B cell (primary cell): ENCODE data around the gene CHD2. TPM values are rescaled to one million over a fixed set of nuclear protein-coding genes. Genes with fewer than 3 reads are reported as not detected.
A peak's percentile ranks its signal among the peaks of the same experiment; 100 is the strongest.

Experiments
- ATAC-seq: fragments of 200-7000 bp; cut with Tn5 transposase; one replicate; pipeline ENCODE4 v1.10.0; 2021; ENCODE audit warnings: low read depth, mild to moderate bottlenecking, moderate number of reproducible peaks, moderate library complexity
- CTCF ChIA-PET: fragments of 350-600 bp; sonication (Branson Sonifier 250); formaldehyde crosslinking; loops from one replicate; lab custom pipeline; 2021; ENCODE audit warnings: antibody characterized with exemption, inconsistent platforms; lab: Charles Lee
- POLR2A ChIA-PET: fragments of 350-600 bp; sonication (Branson Sonifier 250); formaldehyde crosslinking; loops from one replicate; lab custom pipeline; 2021; ENCODE audit warnings: antibody characterized with exemption; lab: Charles Lee
- DNase-seq: peaks from one replicate; pipeline ENCODE4 v3.0.0; 2013
- H2AFZ ChIP-seq: 2 replicates; pipeline ENCODE4 v1.6.1; 2012; ENCODE audit warnings: mild to moderate bottlenecking, low read depth, low read length; ENCODE audit not compliant: insufficient read depth, poor library complexity, severe bottlenecking
- H3K27ac ChIP-seq, 2 donors: 1 replicate in 1 of 2; 2 replicates in 1 of 2; pipeline ENCODE4 v1.5.1; 2012 to 2013; ENCODE audit warnings: low read length in 2 of 2, mild to moderate bottlenecking in 2 of 2, moderate library complexity in 1 of 2
- H3K27me3 ChIP-seq, 4 experiments: fragments of 200-600 bp in 1 of 4; sonication (generic) in 1 of 4; replicated peaks in 1 of 4; 1 replicate in 2 of 4; 2 replicates in 2 of 4; pipeline versions ENCODE4 v1.6.1 to v1.7.0; 2013 to 2016; ENCODE audit warnings: low read length in 3 of 4, mild to moderate bottlenecking in 2 of 4, mixed read lengths in 1 of 4, moderate library complexity in 1 of 4; ENCODE audit not compliant: insufficient read depth in 4 of 4, control insufficient read depth in 3 of 4; ENCODE audit errors: control extremely low read depth in 1 of 4
- H3K36me3 ChIP-seq, 2 experiments: replicated peaks in 1 of 2; 1 replicate in 1 of 2; 2 replicates in 1 of 2; pipeline versions ENCODE4 v1.6.1 to v1.7.1; 2013; ENCODE audit warnings: low read length in 1 of 2; ENCODE audit not compliant: insufficient read depth in 2 of 2, control insufficient read depth in 1 of 2; ENCODE audit errors: control extremely low read depth in 1 of 2, extremely low read depth in 1 of 2
- H3K4me1 ChIP-seq, 2 donors: fragments of 200-600 bp in 1 of 2; sonication (generic) in 1 of 2; 1 replicate in 1 of 2; 2 replicates in 1 of 2; pipeline versions ENCODE4 v1.5.1 to v1.6.1; 2013 to 2017; ENCODE audit warnings: low read length in 2 of 2; ENCODE audit not compliant: control insufficient read depth in 2 of 2, insufficient read depth in 2 of 2
- H3K4me2 ChIP-seq: replicated peaks from 2 replicates; pipeline ENCODE3; 2012; ENCODE audit warnings: mild to moderate bottlenecking, low read depth, low read length; ENCODE audit not compliant: poor library complexity, severe bottlenecking
- H3K4me3 ChIP-seq, 5 experiments: fragments of 200-600 bp in 1 of 5; sonication (generic) in 1 of 5; 1 replicate in 3 of 5; 2 replicates in 2 of 5; pipeline versions ENCODE4 v1.5.1 to v1.7.0; 2011 to 2016; ENCODE audit warnings: low read length in 4 of 5, mild to moderate bottlenecking in 4 of 5, low read depth in 2 of 5, control low read depth in 1 of 5, moderate library complexity in 1 of 5; ENCODE audit not compliant: insufficient read depth in 1 of 5; ENCODE audit errors: control extremely low read depth in 1 of 5, extremely low read depth in 1 of 5
- H3K79me2 ChIP-seq: fragments of 200-600 bp; sonication (generic); one replicate; pipeline ENCODE4 v1.6.0; 2016; ENCODE audit warnings: low read length; ENCODE audit not compliant: control insufficient read depth, insufficient read depth
- H3K9ac ChIP-seq: fragments of 200-600 bp; sonication (generic); 2 replicates; pipeline ENCODE4 v1.6.1; 2017; ENCODE audit warnings: mild to moderate bottlenecking, low read length, moderate library complexity
- H3K9me3 ChIP-seq, 3 donors: one replicate each; pipeline versions ENCODE4 v1.6.1 to v1.7.1; 2013; ENCODE audit warnings: low read length in 2 of 3; ENCODE audit not compliant: control insufficient read depth in 2 of 3, insufficient read depth in 1 of 3; ENCODE audit errors: control extremely low read depth in 1 of 3
- H4K20me1 ChIP-seq: 2 replicates; pipeline ENCODE4 v1.6.0; 2012; ENCODE audit warnings: mild to moderate bottlenecking, low read length; ENCODE audit not compliant: insufficient read depth, control insufficient read depth, poor library complexity, severe bottlenecking
- H3K27ac Mint-ChIP-seq: one replicate; pipeline ENCODE4 v1.8.0; 2021; ENCODE audit warnings: mixed read lengths
- H3K27me3 Mint-ChIP-seq: one replicate; pipeline ENCODE4 v1.8.0; 2021; ENCODE audit warnings: mixed read lengths
- H3K4me1 Mint-ChIP-seq: one replicate; pipeline ENCODE4 v1.8.0; 2021; ENCODE audit warnings: mixed read lengths
- H3K4me3 Mint-ChIP-seq: one replicate; pipeline ENCODE4 v1.8.0; 2021; ENCODE audit warnings: mixed read lengths
- H3K9me3 Mint-ChIP-seq: one replicate; pipeline ENCODE4 v1.8.0; 2022; ENCODE audit warnings: mixed read lengths; ENCODE audit not compliant: insufficient read depth
- CTCF ChIP-seq: fragments of 200-600 bp; IDR thresholded peaks from one replicate; pipeline ENCODE4 v1.8.0; 2022; ENCODE audit warnings: antibody characterized with exemption, mild to moderate bottlenecking
- EZH2 ChIP-seq: IDR thresholded peaks from 2 replicates; pipeline ENCODE4 v1.6.1; 2012; ENCODE audit warnings: borderline replicate concordance, low read depth, mild to moderate bottlenecking, moderate library complexity, low read length; ENCODE audit not compliant: insufficient read depth, poor library complexity, severe bottlenecking
- WGBS: methylation state at CpG from one replicate; pipeline ENCODE4 v1.1.5; 2013; ENCODE audit warnings: missing lambda C conversion rate; ENCODE audit not compliant: insufficient coverage; 5-methylcytosine and 5-hydroxymethylcytosine counted together
- intact Hi-C: fragments of 100-400 bp; cut with micrococcal nuclease; formaldehyde crosslinking; loops from one replicate; pipeline ENCODE4 v1.10.0; 2022
- polyA plus RNA-seq: library from polyadenylated mRNA; depleted of rRNA; stranded (reverse); fragments of >200 nt; gene quantifications from 2 replicates; pipeline ENCODE4 v1.2.3, GENCODE V29; 2012
- total RNA-seq, 2 donors: library from RNA; stranded (reverse); fragments of 120-200 nt in 1 of 2; gene quantifications; 1 replicate in 1 of 2; 2 replicates in 1 of 2; pipeline versions ENCODE4 v1.2.3 to v1.2.4, GENCODE V29; 2013 to 2022

Gene CHD2
- total and polyA plus RNA-seq, 2 donors (not counting 1 experiment from before 2014, with no cell fraction given), result 86.9 to 353 TPM

DNA sequence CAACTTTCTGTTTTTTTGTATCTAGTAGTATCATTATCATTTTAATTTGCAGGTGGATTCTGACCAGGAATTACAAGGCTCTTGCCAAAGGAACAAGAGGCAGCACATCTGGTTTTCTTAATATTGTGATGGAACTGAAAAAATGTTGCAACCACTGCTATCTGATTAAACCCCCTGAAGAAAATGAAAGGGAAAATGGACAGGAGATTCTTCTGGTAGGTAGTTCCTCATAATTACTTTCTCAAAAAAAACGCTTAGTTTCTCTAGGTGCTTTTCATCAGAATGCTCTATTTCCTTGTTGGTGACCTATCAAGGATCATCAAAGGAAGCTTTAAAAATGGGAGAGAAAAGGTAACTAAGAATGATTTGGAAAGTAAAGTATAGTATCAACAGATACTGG, 71.6 kb downstream of the CHD2 start:
- Mint-ChIP-seq H3K27ac (peak overlapping the region; percentile 22), H3K4me1 (peaks cover 22% of the 10 kb centered on the region), H3K27me3 (no peaks in the 10 kb centered on the region), H3K9me3 (no peaks in the 10 kb centered on the region), H3K4me3 (no peak overlapping the region)
- Histone ChIP-seq H3K4me3 (no peak overlapping the region), H3K9ac (no peak overlapping the region), H3K27me3 (no peaks in the 10 kb centered on the region), H3K27ac (peak overlapping the region in 1 of 2 donors; percentile 64), H2AFZ (no peak overlapping the region), H3K9me3 (no peaks in the 10 kb centered on the region), H4K20me1 (peaks cover 6% of the 10 kb centered on the region), H3K36me3 (peaks cover 19 to 93% of the 10 kb centered on the region in 2 experiments), H3K4me2 (no peak overlapping the region), H3K4me1 (peaks cover 0 to 9% of the 10 kb centered on the region in 2 donors), H3K79me2 (peaks cover 63% of the 10 kb centered on the region)
- POLR2A ChIA-PET, result no interaction called here
- CTCF ChIA-PET, result no interaction called here
- no CpG with 5 or more reads among the region's 1 CpG for WGBS
- DNase-seq (peak; percentile 25), ATAC-seq (no peak)
- intact Hi-C loops, result loop anchor here (5.0 kb wide), 1 partner anchor 36 kb away; no protein-coding TSS in a partner anchor
- TF ChIP-seq CTCF (no peak), EZH2 (no peak)

DNA sequence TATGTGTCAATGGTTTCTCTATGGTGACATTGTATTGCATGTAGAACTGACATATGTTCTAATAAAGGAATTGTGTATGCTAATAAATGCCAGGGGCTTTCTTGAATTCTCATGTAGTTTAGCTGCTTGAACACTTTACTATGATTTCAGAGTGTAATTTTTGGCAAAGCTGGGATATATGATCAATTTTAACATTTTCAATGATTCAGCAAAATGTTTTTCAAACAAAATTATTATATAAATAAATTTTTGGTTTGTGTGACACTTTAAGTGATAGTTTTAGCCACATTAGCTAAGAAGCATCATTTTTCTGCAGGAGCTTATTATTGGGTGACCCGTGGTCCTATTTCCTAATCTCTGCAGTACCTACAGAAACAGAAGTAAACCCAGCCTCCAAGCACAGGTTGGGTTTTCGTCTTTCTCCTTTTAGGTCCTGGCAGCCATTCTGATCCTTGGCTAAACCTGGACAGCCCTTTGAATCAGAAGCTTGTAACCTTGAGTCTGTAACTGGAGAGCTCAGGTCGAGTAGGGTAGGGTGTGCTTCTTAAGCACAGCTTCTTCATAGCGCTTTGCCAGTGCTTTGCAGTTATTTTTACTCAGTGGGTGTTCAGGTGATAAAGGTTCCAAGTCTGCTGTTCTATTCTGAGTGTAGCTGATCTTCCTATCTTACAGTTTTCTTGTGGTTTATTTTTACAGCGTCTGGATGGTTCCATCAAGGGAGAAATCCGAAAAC, 74.2 kb downstream of the CHD2 start:
- H2AFZ ChIP-seq, result no peak overlapping the region
- TF ChIP-seq CTCF (no peak), EZH2 (no peak)
- no peaks in the 10 kb centered on the region for H3K27me3 Mint-ChIP-seq
- H3K4me3 ChIP-seq, result no peak overlapping the region
- no peaks in the 10 kb centered on the region for H3K27me3 ChIP-seq
- H3K4me1 ChIP-seq, result peaks cover 0 to 9% of the 10 kb centered on the region in 2 donors
- H3K79me2 ChIP-seq, result peaks cover 53% of the 10 kb centered on the region
- H3K9ac ChIP-seq, result no peak overlapping the region
- peaks cover 22 to 93% of the 10 kb centered on the region in 2 experiments for H3K36me3 ChIP-seq
- no peaks in the 10 kb centered on the region for H3K9me3 ChIP-seq
- no peak overlapping the region for H3K4me2 ChIP-seq
- ChIA-PET CTCF (interaction anchor here (0.8 kb wide), 1 partner anchor 68 kb away, joined by 3 read pairs; no protein-coding TSS in a partner anchor), POLR2A (no interaction called here)
- peaks cover 17% of the 10 kb centered on the region for H3K4me1 Mint-ChIP-seq
- no peak overlapping the region for H3K27ac ChIP-seq
- intact Hi-C loops, result loop anchor here (5.0 kb wide), 1 partner anchor 33 kb away; no protein-coding TSS in a partner anchor
- H3K9me3 Mint-ChIP-seq, result no peaks in the 10 kb centered on the region
- no peak for DNase-seq
- ATAC-seq, result no peak
- no peak overlapping the region for H3K4me3 Mint-ChIP-seq
- peaks cover 13% of the 10 kb centered on the region for H4K20me1 ChIP-seq
- WGBS, result 100% methylated on average over 2 of the region's 6 CpGs
- peak overlapping the region; percentile 37 for H3K27ac Mint-ChIP-seq
